ENCODE measurements around the gene CHPF2. TPM values are rescaled to one million over a fixed set of nuclear protein-coding genes. Genes with fewer than 3 reads are reported as not detected.

CHPF2 gene
- 33.0 and 47.0 TPM in 2 replicates for total RNA-seq (ENCODE audit: low replicate concordance)

- TF ChIP-seq CTCF (IDR thresholded peaks at IDR 0.05; ENCODE audit: insufficient read depth, low read length), result no peak
- H3K4me3 ChIP-seq (ENCODE audit: low read depth, low read length), result peak within 1 kb of the TSS; percentile 90
- peak; percentile 80 for DNase-seq (ENCODE audit: low read depth)
Measured at GRCh38 chr7:151232091-151232916, at the start of gene CHPF2. Gene CHPF2, plus strand, starts transcription at chr7:151232483. Its CDS starts 1,529 bp downstream, at chr7:151234012.

- TF ChIP-seq CTCF (IDR thresholded peaks at IDR 0.05; ENCODE audit: insufficient read depth, low read length), result no peak
- H3K4me3 ChIP-seq (ENCODE audit: low read depth, low read length), result no peak overlapping the region
- DNase-seq (ENCODE audit: low read depth), result no peak
Measured at GRCh38 chr7:151185762-151186639, 46.3 kb upstream of the CHPF2 start.

- DNase-seq (ENCODE audit: low read depth), result no peak
Measured at GRCh38 chr7:151186640-151187408, 45.5 kb upstream of the CHPF2 start, which contains the start of gene ASB10. Gene ASB10, minus strand, starts transcription at chr7:151187250. Its CDS starts 120 bp downstream, at chr7:151187130.

GRCh38 chr7:151187409-151188251 is 44.7 kb upstream of the CHPF2 start:
- no peak for TF ChIP-seq CTCF (IDR thresholded peaks at IDR 0.05; ENCODE audit: insufficient read depth, low read length)
- DNase-seq (ENCODE audit: low read depth), result no peak

More at GRCh38 chr7:151186640-151187408, 45.5 kb upstream of the CHPF2 start, which contains the start of gene ASB10:
- H3K4me3 ChIP-seq (ENCODE audit: low read depth, low read length), result no peak within 1 kb of the TSS
- no peak for TF ChIP-seq CTCF (IDR thresholded peaks at IDR 0.05; ENCODE audit: insufficient read depth, low read length)

GRCh38 chr7:151188252-151188542 is 44.1 kb upstream of the CHPF2 start:
- no peak for DNase-seq (ENCODE audit: low read depth)
- no peak overlapping the region for H3K4me3 ChIP-seq (ENCODE audit: low read depth, low read length)
- TF ChIP-seq CTCF (IDR thresholded peaks at IDR 0.05; ENCODE audit: insufficient read depth, low read length), result no peak

More at GRCh38 chr7:151187409-151188251, 44.7 kb upstream of the CHPF2 start:
- H3K4me3 ChIP-seq (ENCODE audit: low read depth, low read length), result no peak overlapping the region
